22Rv1 (cell line): ENCODE results near the gene PDE4B.

Source experiments
- ZFX ChIP-seq: fragments of 450-650 bp; IDR thresholded peaks from 2 replicates; pipeline ENCODE4 v1.6.1; 2017; ENCODE audit warnings: antibody characterized with exemption, borderline replicate concordance
- TF ChIP-seq, protein P1 (sequence below): fragments of 450-650 bp; IDR thresholded peaks from 2 replicates; pipeline ENCODE4 v1.5.1; 2017; ENCODE audit warnings: mild to moderate bottlenecking

- TF ChIP-seq, protein P1, sequence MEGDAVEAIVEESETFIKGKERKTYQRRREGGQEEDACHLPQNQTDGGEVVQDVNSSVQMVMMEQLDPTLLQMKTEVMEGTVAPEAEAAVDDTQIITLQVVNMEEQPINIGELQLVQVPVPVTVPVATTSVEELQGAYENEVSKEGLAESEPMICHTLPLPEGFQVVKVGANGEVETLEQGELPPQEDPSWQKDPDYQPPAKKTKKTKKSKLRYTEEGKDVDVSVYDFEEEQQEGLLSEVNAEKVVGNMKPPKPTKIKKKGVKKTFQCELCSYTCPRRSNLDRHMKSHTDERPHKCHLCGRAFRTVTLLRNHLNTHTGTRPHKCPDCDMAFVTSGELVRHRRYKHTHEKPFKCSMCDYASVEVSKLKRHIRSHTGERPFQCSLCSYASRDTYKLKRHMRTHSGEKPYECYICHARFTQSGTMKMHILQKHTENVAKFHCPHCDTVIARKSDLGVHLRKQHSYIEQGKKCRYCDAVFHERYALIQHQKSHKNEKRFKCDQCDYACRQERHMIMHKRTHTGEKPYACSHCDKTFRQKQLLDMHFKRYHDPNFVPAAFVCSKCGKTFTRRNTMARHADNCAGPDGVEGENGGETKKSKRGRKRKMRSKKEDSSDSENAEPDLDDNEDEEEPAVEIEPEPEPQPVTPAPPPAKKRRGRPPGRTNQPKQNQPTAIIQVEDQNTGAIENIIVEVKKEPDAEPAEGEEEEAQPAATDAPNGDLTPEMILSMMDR = no peak
- no peak for TF ChIP-seq ZFX
These were observed 190.8 kb downstream of the PDE4B start for GRCh38 chr1:65983500-65983899.
